Activated gamma-delta T cell treated with Interleukin-2 at 50 U/mL for 16 hours (primary cell): ENCODE measurements around the gene CEP70.
"Not testable (repeated sequence)": the region's sequence is repeated elsewhere in the genome, so short reads cannot be mapped to it uniquely, and the experiment has no call there.

Experiments used
- DNase-seq: peaks from one replicate; pipeline ENCODE4 v3.0.0-alpha.2; 2020

CEP70 gene

DNA sequence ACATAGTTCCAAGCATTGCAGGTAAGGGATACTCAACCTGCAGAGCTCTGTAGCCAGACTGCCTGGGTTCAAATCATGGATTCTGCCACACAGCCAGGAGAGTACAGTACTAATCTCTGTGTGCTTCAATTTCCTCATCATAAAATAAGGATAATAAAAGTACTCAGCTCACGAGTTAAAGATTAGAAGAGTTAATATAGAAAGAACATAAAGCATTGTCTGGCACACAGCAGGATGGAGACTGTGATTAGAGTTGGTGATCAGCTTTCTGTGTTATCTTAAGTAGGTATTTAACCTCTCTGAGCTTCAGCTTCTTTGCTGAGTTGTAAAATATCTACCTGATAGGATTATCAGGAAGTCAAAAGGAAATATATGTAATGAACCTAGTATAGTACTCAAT is 2.7 kb downstream of the CEP70 start:
- no peak for DNase-seq

DNA sequence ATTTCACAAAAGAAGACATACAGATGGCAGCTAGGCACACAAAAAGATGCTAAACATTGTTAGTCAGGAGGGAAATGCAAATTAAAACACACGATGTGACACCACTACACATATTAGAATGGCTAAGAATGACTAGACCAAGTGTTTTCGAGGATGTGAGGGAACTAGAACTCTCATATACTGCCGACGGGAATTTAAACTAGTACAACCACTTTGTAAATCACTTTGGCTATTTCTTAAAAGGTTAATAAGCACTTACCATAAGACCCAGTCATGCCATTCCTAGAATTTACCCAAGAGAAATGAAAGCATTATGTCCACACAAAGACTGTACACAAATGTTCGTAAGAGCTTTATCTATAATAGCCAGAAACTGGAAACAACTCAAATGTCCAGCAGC is 5.6 kb downstream of the CEP70 start:
- DNase-seq = no peak

DNA sequence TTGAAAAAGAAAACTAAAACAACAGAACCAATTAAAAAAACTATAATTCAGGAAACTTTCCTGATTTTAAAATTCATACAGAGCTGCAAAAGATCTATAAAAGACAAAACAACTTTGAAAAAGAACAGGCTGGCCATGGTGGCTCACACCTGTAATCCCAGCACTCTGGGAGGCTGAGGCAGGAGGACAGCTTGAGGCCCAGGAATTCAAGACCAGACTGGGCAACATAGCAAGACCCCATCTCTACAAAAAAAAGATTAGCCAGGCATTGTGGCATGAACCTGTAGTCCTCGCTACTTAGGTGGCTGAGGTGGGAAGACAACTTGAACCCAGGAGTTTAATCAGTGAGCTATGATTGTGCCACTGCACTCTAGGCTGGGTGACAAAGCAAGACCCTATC is 6.7 kb downstream of the CEP70 start:
- DNase-seq = no peak

DNA sequence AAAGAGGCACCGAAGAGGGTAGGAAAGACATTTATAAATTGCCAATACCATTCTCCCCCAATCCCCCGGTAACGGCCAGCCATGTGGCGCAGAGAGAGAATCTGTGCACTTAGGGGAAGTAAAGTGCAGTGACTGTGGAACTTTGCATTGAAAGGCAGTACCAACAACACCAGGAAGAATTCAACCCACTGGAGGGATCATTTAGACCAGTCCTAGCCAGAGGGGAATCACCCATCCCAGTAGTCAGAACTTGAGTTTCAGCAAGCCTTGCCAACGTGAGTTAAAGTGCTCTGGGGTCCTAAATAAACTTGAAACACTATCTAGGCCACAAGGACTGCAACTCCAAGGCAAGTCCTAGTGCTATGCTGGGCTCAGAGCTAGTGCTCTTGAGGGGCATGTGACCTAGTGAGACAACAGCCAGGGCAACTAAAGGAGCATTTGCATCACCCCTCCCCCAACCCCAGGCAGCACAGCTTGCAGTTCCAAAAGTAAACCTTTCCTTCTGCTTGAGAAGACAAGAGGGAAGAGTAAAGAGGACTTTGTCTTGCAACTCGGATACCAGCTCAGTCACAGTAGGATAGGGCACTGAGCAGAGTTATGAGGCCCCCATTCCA is 15.0 kb downstream of the CEP70 start:
- no peak for DNase-seq

DNA sequence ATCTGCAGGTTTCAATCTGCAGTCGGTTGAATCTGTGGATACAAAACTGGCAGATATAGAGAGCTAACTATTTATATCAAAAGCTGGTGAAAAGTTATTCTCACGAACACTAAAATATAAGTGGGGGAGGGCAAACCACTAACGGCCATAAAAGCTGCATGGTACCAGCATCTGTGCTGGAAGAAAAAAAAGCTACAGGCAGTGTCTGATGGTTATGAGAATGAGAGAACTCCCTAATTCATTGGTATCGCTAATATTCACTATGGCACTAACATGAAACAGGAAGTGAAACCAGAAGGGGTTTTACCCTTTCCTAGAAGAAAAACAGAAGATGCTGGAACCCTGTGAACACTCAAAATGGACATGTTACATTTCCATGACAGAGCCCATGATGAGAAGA is 15.9 kb downstream of the CEP70 start:
- DNase-seq = no peak

DNA sequence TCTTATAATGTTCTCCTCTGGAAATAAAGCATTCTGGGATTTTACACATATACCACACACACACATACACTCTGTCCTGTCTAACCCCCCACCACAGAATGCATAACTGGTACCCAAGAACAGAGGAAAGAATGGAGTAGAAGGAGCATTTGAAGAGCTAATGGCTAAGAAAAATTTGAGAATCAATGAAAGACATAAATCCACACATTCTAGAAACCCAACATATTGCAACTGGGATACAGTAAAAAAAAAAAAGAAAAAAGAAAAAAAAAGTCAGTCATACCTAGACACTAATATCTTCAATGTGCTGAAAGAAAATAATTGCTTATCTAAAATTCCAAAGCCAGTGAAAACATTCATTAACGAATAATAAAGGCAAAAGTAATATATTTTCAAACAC is 20.9 kb downstream of the CEP70 start:
- no peak for DNase-seq

DNA sequence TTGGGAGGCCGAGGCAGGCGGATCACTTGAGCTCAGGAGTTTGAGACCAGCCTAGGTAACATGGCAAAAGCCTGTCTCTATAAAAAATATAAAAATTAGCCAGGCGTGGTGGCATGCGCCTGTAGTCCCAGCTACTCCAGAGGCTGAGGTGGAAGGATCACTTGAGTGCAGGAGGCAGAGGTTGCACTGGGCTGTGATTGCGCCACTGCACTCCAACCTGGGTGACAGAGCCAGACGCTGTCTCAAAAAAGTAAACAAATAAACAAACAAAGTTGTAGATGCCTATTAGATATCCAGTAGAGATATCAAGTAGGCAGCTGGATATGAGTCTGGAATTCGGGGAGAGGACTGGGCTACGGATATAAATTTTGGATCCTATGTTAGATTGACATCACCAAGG is 24.4 kb downstream of the CEP70 start:
- not testable (repeated sequence) for DNase-seq

DNA sequence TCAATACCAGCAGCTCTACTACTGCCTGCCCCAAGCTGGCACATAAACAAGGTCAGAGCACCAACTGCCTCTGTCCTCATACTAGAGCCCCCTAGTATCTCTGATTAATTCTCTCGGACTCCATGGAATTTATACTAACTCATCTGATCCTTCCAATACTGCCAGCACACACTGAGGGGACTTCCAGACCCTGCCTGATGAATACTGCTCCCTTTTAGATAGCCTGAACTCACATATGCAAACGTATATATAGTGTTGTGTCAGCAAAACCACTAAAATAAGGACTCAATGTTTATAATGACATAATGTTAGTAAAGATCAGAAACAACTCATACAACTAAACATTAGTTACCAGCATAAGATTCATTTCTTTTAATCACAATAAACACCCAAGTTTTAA is 25.0 kb downstream of the CEP70 start:
- no peak for DNase-seq

DNA sequence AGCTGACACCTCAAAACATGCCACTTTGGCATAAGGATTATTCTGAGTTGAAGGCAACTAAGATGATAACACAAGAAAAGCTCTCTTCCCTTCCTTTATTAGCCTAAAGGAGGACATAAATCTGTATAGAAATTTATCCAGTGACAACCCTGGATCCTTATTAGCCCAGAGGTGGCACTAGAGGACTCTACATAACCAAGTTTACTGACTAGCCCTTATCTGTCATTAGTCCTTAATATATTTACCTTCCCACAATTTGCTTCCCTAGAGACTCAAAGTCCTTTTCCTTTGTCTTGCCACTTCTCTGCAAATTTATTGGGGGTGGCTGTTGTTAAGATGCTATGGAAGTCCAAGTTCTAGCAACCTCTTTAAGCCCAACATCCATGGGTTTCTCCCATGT is 26.7 kb downstream of the CEP70 start:
- DNase-seq = no peak

DNA sequence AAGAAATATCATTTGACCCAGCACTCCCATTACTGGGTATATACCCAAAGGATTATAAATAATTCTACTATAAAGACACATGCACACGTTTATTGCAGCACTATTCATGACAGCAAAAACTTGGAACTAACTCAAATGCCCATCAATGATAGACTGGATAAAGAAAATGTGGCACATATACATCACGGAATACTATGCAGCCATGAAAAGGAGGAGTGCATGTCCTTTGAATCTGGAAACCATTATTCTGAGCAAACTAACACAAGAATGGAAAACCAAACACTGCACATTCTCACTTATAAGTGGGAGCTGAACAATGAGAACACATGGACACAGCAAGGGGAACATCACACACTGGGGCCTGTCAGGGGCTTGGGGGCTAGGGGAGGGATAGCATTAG is 27.8 kb downstream of the CEP70 start:
- DNase-seq = not testable (repeated sequence)

DNA sequence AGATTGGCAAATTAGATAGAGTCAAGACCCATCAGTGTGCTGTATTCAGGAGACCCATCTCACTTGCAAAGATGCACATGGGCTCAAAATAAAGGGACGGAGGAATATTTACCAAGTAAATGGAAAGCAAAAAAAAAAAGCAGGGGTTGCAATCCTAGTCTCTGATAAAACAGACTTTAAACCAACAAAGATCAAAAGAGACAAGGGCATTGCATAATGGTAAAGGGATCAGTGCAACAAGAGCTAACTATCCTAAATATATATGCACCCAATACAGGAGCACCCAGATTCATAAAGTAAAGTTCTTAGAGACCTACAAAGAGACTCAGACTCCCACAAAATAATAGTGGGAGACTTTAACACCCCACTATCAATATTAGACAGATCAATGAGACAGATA is 31.2 kb downstream of the CEP70 start:
- not testable (repeated sequence) for DNase-seq

DNA sequence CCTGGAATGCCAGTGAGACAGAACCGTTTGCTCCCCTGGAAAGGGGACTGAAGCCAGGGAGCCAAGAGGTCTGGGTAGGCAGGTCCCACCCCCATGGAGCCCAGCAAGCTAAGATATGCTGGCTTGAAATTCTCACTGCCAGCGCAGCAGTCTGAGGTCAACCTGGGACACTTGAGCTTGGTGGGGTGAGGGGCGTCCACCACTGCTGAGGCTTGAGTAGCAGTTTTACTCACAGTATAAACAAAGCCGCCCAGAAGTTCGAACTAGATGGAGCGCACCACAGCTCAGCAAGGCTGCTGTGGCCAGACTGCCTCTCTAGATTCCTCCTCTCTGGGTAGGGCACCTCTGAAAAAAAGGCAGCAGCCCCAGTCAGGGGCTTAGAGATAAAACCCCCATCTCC is 33.6 kb downstream of the CEP70 start:
- no peak for DNase-seq

DNA sequence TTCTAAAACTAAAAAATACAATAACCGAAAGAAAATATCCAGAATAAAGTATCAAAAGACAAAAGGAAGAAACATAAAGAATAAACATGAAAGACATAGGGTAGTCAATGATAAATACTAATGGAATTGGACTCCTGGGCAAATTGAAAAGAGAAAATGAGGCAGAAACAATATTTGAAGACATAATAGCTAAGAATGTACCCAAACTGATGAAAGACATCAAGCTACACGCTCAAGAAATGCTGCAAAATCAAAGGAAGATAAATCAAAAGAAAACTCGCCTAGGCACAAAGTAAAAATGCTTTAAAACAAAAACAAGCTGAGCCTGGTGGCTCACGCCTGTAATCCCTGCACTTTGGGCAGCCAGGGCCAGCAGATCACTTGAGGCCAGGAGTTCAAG is 34.9 kb downstream of the CEP70 start:
- no peak for DNase-seq

DNA sequence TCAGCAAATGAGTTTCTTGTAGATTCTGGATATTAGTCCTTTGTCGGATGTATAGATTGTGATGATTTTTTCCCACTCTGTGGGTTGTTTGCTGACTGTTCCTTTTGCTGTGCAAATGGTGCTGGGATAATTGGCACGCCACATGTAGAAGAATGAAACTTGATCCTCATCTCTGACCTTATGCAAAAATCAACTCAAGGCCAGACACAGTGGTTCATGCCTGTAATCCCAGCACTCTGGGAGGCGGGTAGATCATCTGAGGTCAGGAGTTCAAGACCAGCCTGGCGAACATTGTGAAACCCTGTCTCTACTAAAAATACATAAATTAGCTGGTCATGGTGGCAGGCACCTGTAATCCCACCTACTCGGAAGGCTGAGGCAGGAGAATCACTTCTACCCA is 39.3 kb downstream of the CEP70 start:
- DNase-seq = not testable (repeated sequence)

DNA sequence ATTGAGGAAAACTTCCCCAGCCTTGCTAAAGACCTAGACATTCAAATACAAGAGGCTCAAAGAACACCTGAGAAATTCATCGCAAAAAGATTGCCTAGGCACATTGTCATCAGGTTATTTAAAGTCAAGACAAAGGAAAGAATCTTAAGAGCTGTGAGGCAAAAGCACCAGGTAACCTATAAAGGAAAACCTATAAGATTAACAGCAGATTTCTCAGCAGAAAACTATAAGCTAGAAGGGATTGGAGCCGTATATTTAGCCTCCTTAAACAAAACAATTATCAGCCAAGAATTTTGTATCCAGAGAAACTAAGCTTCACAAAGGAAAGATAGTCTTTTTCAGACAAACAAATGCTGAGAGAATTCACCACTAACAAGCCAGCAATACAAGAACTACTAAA is 43.1 kb downstream of the CEP70 start:
- DNase-seq = not testable (repeated sequence)

DNA sequence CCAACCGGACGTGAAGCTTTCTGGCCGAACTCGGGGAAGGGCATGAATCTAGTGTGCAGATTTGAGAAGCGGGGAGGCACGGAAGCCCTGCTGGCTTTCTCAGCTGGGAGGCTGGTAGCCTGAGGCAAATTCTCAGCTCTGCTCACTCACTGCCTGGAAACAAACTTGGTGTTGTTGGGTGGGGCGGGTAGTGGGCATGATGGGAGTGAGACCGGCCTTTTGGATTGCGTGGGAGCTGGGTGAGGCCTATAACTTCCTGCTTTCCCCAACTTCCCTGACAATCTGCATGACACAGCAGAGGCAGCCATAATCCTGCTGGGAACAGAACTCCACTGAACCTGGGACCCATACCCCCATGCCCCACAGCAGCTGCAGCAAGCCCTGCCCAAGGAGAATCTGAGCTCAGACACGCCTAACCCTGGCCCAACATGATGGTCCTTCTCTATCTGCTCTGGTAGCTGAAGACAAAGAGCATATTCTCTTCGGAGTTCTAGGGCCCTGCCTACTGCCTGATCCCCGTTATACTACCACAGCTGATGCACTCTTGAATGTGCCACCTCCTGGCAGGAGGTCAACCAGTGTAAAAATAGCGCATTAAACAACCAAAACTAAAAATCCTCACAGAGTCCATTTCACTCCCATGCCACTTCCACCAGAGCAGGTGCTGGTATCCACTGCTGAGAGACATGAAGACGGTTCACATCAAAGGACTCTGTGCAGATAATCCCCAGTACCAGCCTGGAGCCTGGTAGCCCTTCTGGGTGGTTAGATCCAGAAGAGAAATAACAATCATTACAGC is 44.7 kb downstream of the CEP70 start:
- no peak for DNase-seq

DNA sequence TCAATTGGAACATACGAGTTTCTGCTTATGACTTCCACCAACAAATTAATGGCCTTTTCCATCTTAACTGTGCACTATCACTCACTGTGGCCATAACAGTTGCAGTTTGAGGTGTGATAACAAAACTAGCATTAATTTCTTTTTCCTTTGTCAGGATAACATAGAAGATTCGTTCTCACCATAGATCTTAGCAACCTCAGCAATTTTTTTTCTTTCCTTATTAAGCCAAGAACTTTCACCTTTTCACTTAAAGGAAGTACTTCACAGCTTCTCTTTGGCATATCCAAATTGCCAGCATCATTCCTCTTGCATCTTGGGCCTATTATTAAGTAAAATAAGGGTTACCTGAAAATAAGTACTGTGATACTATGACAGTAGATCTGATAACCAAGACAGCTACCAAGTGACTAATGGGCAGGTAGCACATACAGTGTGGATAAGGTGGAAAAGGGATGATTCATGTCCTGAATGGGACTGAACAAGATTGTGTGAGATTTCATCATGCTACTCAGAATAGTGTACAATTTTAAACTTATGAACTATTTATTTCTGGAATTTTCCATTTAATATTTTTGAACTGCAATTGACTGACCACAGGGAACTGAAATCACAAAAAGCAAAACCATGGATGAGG is 46.6 kb downstream of the CEP70 start:
- DNase-seq = no peak

DNA sequence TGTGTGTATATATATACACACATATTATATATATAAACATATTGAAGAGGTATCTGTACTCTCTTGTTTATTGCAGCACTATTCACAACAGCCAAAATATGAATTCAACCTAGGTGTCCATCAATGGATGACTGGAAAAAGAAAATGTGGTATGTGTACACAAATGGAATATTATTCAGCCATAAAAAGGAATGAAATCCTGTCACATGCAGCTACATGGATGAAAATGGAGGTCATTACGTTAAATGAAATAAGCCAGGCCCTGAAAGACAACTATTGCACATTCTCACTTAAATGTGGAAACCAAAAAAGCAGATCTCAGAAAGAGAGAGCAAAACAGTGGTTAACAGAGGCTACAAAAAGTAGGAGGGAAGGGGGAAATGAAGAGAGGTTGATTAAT is 49.5 kb downstream of the CEP70 start:
- no peak for DNase-seq

DNA sequence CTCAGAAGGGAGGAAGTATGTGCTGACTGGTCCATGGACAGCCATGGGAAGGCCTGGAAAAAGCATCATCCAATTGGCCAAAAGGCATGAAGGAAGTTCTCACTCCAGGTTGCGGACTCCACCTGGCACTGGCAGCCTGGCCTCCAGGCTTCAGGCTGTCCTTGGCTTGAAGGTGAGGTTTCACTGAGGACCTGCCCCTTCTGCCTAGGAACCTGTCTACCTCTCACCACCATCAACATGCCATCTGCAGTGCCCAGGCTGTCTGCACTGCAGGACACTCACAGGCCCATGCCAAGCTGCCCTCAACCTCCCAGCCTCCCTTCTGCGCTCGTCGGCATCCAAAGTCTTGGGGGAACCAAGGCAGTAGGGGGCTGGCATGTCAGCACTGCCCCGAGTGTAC is 51.1 kb downstream of the CEP70 start:
- no peak for DNase-seq

DNA sequence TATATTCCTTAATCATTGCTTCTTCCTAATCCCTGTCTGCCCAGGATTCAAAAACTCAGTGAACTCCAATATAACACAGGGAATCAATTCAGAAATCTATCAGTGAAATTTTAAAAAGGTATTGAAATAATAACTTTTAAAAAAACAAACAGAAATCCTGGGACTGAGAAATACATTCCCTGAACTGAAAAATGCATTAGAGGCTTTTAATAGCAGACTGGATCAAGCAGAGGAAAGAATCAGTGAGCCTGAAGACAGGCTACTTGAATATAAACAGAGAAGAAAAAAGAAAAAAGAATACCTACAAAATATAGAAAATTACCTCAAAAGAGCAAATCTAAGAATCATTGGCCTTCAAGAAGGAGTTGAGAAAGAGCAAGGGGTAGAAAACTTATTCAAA is 54.7 kb downstream of the CEP70 start:
- no peak for DNase-seq

DNA sequence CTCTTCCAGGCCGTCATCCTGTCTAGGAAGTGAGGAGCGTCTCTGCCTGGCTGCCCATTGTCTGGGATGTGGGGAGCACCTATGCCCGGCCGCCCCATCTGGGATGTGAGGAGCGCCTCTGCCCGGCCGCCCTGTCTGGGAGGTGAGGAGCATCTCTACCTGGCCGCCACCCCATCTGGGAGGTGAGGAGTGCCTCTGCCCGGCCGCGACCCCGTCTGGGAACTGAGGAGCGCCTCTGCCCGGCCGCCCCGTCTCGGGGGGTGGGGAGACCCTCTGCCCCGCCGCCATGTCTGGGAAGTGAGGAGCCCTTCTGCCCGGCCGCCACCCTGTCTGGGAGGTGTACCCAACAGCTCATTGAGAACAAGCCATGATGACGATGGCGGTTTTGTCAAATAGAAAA is 72.6 kb downstream of the CEP70 start:
- not testable (repeated sequence) for DNase-seq

DNA sequence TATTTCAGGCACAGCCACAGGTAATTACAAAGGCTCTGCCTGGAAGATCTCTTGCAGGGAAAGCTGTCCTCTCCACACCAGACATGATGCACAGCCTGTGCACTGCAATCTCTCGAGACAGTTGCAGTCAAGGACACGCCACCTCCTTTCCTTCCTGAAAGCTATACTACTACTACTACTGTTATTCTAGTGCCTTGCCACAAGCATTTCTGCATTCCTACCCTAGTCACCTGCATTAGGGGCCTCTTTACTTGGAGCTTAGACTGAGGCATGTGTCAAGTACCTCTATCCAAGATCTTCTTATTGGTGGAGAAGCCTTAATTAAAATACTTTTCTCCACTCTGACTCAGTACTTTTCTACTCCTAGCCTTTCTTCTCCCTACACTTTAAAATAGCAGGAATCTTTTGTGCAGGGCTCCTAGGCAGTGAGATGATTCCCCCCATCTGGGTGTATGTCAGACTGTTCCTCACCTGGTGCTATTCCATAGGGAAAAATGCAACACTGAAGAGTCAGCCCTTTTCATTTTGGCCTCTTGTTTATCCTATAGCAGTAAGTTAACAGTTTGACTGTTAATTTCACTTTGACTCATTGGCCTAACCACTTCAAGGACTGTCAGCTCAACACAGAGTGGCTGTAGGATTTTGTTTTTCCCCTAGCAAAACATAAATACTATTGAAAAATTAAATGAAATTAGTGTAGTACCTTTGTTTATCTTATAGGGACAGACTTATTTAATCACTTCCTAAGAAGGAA is 80.8 kb downstream of the CEP70 start:
- no peak for DNase-seq

DNA sequence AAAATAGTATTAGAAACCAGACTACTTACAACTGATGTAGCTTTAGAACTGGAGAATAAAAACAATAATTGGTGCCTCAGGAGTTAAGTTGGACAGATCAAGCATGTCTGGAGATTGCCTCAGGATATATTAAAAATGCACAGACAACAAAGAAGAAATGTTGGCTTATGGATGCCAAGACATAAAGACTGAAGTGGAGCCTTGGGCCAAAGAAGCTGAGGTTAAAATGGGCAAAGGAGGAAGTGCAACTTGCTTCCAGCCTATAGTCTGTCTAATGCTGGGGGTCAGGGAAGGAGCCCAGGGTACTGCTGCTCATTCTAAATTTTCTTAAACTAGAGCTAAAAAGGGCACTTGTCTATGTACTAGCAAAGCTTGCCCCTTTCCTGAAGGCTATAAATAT is 82.1 kb downstream of the CEP70 start:
- DNase-seq = no peak

DNA sequence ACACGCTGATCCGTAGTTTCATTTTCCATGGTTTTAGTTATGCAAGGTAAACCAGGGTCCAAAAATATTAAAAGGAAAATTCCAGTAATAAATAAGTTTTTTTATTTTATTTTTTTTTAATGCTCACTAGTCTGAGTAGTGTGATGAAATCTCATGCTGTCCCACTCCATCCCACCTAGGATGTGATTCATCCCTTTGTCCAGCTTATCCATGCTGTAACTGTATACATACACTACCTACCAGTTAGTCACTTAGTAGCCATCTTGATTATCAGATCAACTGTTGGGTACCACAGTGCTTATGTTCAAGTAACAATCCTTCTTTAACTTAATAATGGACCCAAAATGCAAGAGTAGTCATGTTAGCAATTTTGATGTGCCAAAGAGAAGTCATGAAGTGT is 84.5 kb downstream of the CEP70 start:
- DNase-seq = no peak
